ENCODE results near the gene ACOXL. TPM values are rescaled to one million over a fixed set of nuclear protein-coding genes. Genes with fewer than 3 reads are reported as not detected.

ACOXL gene
- total and polyA plus RNA-seq, 12 donors: 0.05 to 0.19 (median 0.12) TPM; not detected in 8

GRCh38 chr2:111120253-111121027 is 388.1 kb downstream of the ACOXL start, which contains the start of gene BCL2L11:
BCL2L11 (plus strand) TSS chr2:111120914; CDS start chr2:111123746, 2,832 bp downstream.
- Histone ChIP-seq H3K36me3 (replicated peaks in 1 of 2) (peaks cover 0 to 2% of the 10 kb centered on the region in 2 donors), H3K27ac (peak within 1 kb of the TSS; percentile 3 to 99 (median 90)), H3K27me3 (no peaks in the 10 kb centered on the region), H3K4me3 (peak within 1 kb of the TSS; percentile 57 to 74 (median 68)), H3K9me3 (replicated peaks in 1 of 3) (no peaks in the 10 kb centered on the region), H3K4me1 (replicated peaks in 1 of 2) (peaks cover 5 to 35% of the 10 kb centered on the region in 2 donors)
- peak; percentile 90 to 96 (median 93) for DNase-seq
- no peak for TF ChIP-seq CTCF (IDR thresholded peaks at IDR 0.05)
- peak; percentile 95 to 99 for TF ChIP-seq POLR2A (IDR thresholded peaks at IDR 0.05)
- 1 to 5% (median 1%) methylated on average over 11 to 98 of the region's 98 CpGs for WGBS, 4 donors
- intact Hi-C loops (cut with DNase I): no loop called here

DNA sequence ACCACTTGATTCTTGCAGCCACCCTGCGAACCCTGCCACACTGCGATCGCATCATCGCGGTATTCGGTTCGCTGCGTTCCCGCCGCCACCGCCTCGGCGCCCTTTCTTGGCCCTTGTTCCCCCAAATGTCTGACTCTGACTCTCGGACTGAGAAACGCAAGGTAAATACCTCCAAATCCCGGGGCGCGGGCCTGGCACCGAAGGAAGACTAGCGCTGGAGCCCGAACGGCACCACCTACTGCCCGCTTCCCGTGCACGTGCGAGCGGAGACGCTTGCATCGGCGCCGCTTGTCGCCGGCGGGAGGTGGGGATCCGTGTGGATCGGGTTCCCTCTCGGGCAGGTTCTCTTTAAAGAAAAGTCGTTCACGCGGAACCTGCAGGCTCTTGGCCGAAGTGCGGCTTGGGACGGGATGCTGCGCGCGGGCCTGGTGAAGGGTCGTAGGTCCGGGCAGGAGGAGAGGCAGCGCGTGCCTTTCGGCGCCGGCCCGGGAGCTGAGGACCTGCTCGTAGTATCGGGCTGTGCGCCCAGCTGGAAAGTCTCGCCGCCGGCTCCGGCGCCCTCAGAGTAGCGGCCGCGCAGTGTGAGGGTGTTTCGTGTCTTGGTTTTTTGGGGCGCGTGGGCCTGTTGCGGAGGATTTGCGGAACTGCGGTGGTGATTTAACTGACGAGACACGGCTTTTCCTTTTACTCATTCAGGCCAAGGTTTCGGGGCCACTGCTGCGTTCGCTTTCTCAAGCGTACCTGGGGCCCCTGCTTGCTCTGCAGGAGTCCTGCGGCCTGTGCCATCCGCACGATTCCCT is 388.9 kb downstream of the ACOXL start:
- WGBS, 4 donors: 0 to 1% (median 0%) methylated on average over 38 to 80 of the region's 80 CpGs
- H3K36me3 ChIP-seq (replicated peaks in 1 of 2): peaks cover 0 to 10% of the 10 kb centered on the region in 2 donors

DNA sequence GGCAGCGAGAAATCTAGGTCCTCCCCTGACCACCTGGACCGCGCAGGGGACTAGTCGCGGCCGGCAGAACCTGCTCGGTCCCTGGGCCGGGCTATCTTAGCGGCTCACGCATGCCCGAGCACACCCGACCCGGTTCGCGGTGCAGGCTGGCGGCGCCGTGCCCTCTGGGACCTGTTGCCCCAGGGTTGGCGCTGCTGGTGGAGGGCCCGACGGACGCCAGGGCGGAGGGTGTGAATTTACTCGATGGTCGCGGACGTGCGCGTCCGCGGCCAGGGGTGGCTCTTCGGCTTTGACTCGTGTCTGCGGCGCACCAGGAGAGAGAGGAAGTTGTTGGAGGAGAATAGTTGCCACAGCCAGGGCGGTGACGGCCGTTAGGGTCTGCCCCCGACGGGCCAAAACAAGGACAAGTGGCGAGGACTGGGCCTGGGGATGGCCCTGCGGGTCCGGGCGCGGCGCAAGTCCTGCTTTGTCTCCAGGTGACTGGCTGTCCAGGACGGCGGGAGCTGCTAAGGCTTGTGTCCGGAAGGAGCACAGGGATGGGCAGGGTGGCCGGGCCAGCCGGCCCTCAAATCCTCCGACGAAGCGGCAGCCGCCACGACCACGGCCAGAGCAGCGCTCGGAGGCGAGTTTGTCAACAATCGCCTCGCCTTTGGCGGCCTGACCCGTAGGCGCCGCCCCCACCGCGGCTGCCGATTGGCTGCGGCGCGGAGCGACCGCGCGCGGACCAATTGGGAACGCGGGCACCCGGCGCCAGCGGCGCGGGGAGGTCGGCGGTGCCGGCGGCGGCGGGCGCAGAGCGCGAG is 389.7 kb downstream of the ACOXL start:
- intact Hi-C loops (cut with DNase I): no loop called here
- TF ChIP-seq CTCF (IDR thresholded peaks at IDR 0.05): no peak
- peak in 1 of 2 donors; percentile 94 for TF ChIP-seq POLR2A (IDR thresholded peaks at IDR 0.05)
- peak overlapping the region; percentile 57 to 74 (median 68) for H3K4me3 ChIP-seq
- H3K9me3 ChIP-seq (replicated peaks in 1 of 3): no peaks in the 10 kb centered on the region
- peak overlapping the region; percentile 3 to 99 (median 90) for H3K27ac ChIP-seq
- no peaks in the 10 kb centered on the region for H3K27me3 ChIP-seq
- peaks cover 0 to 11% of the 10 kb centered on the region in 2 donors for H3K36me3 ChIP-seq (replicated peaks in 1 of 2)
- peak; percentile 86 to 93 (median 90) for DNase-seq
- 1 to 2% (median 1%) methylated on average over 18 to 93 of the region's 93 CpGs for WGBS, 4 donors
- H3K4me1 ChIP-seq (replicated peaks in 1 of 2): peaks cover 5 to 37% of the 10 kb centered on the region in 2 donors

More for the DNA sequence above, 388.9 kb downstream of the ACOXL start:
- H3K4me1 ChIP-seq (replicated peaks in 1 of 2): peaks cover 5 to 41% of the 10 kb centered on the region in 2 donors
- TF ChIP-seq POLR2A (IDR thresholded peaks at IDR 0.05) (no peak), CTCF (IDR thresholded peaks at IDR 0.05) (peak in 1 of 6 experiments; percentile 4)
- no peaks in the 10 kb centered on the region for H3K27me3 ChIP-seq
- H3K9me3 ChIP-seq (replicated peaks in 1 of 3): no peaks in the 10 kb centered on the region
- peak overlapping the region; percentile 3 to 99 (median 90) for H3K27ac ChIP-seq
- peak overlapping the region; percentile 57 to 74 (median 68) for H3K4me3 ChIP-seq
- DNase-seq: peak; percentile 40 to 72 (median 64)
- intact Hi-C loops (cut with DNase I): no loop called here
